GM21390 (cell line): ENCODE measurements around the gene ZNF791.
"Not testable (repeated sequence)": the region's sequence is repeated elsewhere in the genome, so short reads cannot be mapped to it uniquely, and the experiment has no call there.

ENCODE experiments used
- ATAC-seq: cut with Tn5 transposase; IDR thresholded peaks from one replicate; pipeline ENCODE4 v1.9.1; 2021; ENCODE audit not compliant: unreplicated experiment

ZNF791 gene

DNA sequence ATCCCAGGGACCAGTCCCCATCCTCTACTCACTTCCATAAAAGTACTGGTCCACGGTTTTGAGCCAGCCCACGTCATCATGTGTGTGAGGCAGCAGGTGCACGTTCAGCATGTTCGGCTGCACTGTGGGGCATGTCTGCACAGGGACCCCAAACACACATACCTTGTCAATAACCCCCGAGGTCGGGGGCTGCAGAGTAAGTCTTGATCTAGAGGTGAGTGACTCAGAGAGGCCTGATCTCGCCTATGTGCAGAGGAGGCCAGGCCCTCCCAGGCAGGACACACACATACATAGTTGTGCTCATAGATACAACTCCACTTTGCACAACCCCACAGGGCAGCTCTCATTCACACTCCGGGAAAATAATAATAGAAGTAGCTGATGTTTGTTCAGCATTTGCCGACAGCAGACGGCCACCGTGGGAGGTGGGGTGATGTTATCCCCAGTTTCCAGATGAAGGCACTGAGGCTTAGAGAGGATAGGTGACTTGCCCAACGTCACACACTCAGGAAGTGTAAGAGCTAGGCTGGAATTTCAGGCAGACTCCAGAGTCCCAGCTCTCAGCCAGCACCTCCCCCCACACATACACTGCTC, 55.0 kb downstream of the ZNF791 start:
- ATAC-seq: no peak

DNA sequence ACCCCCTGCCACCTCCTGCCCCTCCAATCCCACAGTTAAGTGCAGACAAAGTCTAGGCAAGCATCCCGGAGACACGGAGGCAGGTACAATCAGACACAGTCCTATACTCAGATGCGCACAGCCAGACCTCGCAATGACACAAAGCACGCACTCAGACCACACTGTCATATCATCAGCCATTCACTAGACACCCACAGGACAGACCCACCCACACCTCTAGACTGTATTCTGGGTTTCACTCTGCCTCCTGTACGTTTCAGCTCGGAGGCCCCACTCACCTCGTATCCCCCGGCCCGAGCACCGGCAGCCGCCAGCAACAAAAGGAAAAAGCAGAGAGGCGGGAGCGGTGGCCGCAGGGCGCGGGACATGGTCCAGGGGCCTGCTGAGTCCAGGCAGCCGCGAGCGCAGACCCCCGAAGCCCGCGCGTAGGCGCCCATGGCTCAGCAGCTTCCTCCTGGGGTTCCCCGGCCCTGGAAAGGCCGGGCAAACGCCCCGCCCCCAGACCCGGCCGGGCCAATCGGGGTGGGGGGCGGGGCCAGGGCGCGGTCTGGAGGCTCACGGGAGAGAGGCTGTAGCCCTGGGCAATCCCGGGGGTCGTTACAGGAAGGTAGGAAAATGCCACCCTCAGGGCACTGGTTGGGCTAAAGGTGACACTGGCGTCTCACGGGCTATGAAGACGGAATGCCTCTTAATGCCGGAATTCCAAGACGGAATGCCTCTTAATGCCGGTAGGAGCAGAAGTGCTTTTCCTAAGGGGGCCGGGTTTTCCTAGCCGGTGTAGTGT, 55.7 kb downstream of the ZNF791 start, which contains the start of the genes MAN2B1 and WDR83:
TSS of gene MAN2B1 (minus strand) at position 478 of the 784 bp plus-strand sequence. CDS start at position 437, 41 bp downstream.
TSS of gene WDR83 (plus strand) at position 543 of the 784 bp plus-strand sequence. CDS start 2,984 bp downstream, outside the sequence.
- ATAC-seq: no peak

DNA sequence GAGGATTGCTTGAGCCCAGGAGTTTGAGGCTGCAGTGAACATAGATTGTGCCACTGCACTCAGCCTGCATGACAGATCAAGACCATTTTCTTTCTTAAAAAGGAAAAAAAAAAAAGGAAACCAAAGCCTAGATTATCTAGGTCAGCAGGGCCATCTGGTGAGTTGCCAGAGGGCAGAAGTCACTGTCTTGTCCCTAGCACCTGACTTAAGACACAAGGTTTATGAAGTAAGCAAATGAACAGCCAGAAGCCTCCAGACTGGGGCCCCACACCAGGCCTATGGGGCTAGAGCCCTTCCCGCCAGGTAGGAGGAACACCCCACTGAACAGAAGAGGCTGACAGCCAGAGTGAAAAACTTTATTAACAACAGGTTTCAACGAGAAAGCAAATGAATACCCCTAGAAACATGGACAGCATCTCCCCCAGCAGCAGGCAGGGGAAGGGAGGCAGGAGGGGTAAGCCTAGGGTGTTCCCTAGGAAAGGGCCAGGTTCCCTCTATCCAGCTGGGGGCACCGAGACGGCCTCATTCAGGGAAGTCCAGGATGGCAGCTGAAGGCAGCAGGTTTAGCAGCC, 57.1 kb downstream of the ZNF791 start:
- ATAC-seq: no peak

- ATAC-seq: no peak
Measured at GRCh38 chr19:12668346-12668745, 57.6 kb downstream of the ZNF791 start.

DNA sequence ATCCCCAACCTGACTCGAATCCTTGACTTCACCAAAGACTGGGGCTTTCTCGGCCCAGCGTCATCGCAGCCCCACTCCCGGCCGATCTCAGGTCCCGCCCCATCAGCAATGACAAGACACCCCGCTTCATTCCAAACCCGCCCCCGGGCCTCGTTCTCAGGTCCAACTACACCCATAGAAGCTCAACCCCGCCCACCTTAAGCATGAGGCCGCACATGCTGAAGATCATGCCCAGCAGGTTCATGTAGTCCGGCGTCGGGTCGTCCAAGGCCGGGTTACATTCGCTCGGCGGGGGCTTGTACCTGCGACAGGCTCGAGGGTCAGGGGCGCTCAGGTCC, 58.2 kb downstream of the ZNF791 start:
- no peak for ATAC-seq

GRCh38 chr19:12669270-12670158, 58.8 kb downstream of the ZNF791 start:
- no peak for ATAC-seq

GRCh38 chr19:12670159-12670928, 59.6 kb downstream of the ZNF791 start:
- no peak for ATAC-seq

GRCh38 chr19:12672744-12673143, 62.0 kb downstream of the ZNF791 start:
- ATAC-seq: no peak

DNA sequence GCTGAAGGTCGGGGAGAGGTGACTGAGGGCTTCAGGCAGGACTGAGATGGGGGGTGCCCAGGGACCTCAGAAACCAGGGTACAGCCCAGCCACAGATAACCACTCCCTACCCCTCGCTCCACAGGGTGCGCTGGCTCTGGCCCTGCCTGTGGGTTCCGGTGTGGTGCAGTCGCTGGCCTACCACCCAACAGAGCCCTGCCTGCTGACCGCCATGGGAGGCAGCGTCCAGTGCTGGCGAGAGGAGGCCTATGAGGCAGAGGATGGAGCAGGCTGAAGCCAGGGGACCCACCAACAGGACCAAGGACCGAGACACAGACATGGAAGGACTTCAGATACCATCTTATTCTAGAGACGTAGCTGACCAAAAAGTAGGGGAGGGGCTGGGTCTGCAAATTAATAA, 64.7 kb downstream of the ZNF791 start:
- ATAC-seq: no peak

- ATAC-seq: no peak
Measured at GRCh38 chr19:12675940-12676339, 65.2 kb downstream of the ZNF791 start.

GRCh38 chr19:12676384-12676792, 65.7 kb downstream of the ZNF791 start:
- no peak for ATAC-seq

DNA sequence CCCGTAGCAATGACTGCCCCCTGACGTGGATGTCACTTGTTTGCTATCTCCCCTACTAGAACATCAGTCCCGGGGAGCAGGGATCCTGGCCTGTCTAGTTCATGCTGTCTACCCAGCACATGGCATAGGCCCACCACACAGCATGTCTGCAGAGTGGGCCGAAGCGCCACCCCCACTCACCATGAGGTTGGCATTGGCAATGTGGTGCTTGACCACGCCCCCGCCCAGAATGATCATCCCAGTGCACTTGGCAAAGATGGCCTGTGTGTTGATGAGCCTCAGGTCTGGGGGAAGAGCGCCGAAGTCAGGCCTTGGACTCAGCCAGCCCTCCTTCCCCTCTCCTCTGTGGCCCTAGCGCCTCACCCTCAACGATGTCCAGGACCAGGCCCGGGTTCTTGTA, 66.2 kb downstream of the ZNF791 start:
- no peak for ATAC-seq

DNA sequence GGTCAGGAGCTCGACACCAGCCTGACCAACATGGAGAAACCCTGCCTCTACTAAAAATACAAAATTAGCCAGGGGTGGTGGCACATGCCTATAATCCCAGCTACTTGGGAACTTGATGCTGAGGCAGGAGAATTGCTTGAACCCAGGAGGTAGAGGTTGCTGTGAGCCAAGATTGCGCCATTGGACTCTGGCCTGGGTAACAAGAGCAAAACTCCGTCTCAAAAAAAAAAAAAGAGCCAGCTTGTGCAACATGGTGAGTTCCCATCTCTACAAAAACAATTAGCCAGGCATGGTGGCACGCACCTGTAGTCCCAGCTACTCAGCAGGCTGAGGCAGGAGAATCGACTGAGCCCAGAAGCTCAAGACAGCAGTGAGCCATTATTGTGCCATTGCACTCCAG, 67.3 kb downstream of the ZNF791 start:
- ATAC-seq: not testable (repeated sequence)

DNA sequence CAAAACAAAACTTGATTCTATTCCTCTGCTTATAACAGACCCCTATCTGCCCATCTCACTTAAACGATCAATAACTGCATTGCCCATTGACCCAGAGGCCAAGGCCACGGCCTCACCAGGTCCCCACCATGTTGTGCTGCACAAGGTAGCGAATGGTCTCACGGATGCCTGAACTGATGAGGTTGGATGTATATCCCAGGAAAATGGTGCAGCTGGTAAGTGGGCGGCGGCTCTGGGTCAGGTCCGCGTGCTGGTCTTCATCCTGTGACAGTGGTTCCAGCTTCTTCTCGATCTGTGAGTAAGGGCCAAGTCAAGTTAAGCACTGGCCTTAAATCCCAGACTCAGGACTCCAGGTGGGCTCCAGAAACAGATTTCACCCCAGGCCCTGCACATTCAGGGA, 69.3 kb downstream of the ZNF791 start:
- no peak for ATAC-seq

- peak; percentile 52 for ATAC-seq
Measured at GRCh38 chr19:12681074-12681987, 70.6 kb downstream of the ZNF791 start, which contains the start of gene DHPS. TSS of gene DHPS (minus strand) at chr19:12681880. CDS start at chr19:12681766, 114 bp downstream.
